PFSK-1 (cell line): ENCODE results near the gene OSR1.

Experiments used
- FOXP2 ChIP-seq: optimal IDR thresholded peaks from 2 replicates; pipeline ENCODE3; 2011; ENCODE audit warnings: borderline replicate concordance, control low read depth, inconsistent platforms; ENCODE audit not compliant: insufficient read depth; ENCODE audit errors: extremely low read length, extremely low read depth
- POLR2AphosphoS5 ChIP-seq: IDR thresholded peaks from 2 replicates; pipeline ENCODE4 v1.6.1; 2012; ENCODE audit warnings: low read depth, mild to moderate bottlenecking, control low read depth, low read length, moderate library complexity
- REST ChIP-seq, 2 experiments: IDR thresholded peaks; 2 replicates each; pipeline versions ENCODE4 v1.6.1 to v1.8.0; 2011 to 2012; ENCODE audit warnings: low read depth in 2 of 2, low read length in 2 of 2, control low read depth in 1 of 2, inconsistent platforms in 1 of 2, mild to moderate bottlenecking in 1 of 2, moderate library complexity in 1 of 2; ENCODE audit not compliant: insufficient read depth in 1 of 2
- SIN3A ChIP-seq: IDR thresholded peaks from 2 replicates; pipeline ENCODE4 v1.6.1; 2012; ENCODE audit warnings: mild to moderate bottlenecking, low read length, moderate library complexity, borderline replicate concordance; ENCODE audit not compliant: insufficient read depth
- TAF1 ChIP-seq: IDR thresholded peaks from 2 replicates; pipeline ENCODE4 v1.6.1; 2012; ENCODE audit warnings: low read length, control low read depth, borderline replicate concordance; ENCODE audit not compliant: insufficient read depth

The OSR1 gene

DNA sequence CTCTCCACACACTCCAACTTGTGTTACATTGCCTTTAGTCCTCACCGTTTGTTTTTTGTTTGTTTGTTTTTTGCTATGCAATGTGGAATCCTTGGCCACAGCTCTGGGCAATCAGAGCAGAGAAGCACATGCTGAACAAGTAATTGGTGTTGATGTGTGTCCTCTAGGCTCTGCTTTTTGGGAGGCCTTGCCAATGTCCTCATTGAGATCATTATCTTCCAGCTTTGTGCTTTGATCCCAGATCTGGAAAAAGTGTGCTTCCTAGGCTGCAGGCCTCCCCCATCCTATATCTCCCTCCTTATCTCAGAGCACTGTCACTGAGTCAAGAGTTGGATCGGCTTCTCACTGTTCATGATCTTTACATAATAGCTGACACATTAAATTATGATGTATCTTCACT is 25.9 kb downstream of the OSR1 start:
- TF ChIP-seq REST (IDR thresholded peaks at IDR 0.05; ENCODE audit: insufficient read depth in 1 of 2, low read depth in 2 of 2, low read length in 2 of 2) (no peak), SIN3A (no peak), FOXP2 (no peak), TAF1 (no peak), POLR2AphosphoS5 (no peak)

DNA sequence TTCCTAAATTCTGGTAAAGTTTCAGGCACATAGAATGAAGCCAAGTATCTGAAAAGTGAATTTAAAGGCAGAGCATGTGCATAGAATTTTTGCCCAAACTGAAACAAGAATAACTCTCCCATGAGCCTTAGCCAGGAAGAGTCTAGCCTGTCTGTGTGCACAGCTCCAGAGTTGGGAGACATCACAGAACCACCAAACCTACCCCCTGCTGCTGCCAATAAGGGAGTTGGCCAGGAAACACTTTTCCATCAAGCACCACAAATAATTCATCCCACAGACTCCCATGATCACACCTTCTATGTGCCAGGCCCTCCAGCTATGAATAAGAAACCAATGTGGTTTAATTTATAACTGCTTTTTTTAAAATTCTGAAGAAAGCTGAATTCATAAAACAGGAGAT is 27.0 kb downstream of the OSR1 start:
- TF ChIP-seq REST (IDR thresholded peaks at IDR 0.05; ENCODE audit: insufficient read depth in 1 of 2, low read depth in 2 of 2, low read length in 2 of 2) (no peak), TAF1 (no peak), FOXP2 (no peak), SIN3A (no peak), POLR2AphosphoS5 (no peak)

- TF ChIP-seq SIN3A (no peak), FOXP2 (no peak), POLR2AphosphoS5 (no peak), REST (IDR thresholded peaks at IDR 0.05; ENCODE audit: insufficient read depth in 1 of 2, low read depth in 2 of 2, low read length in 2 of 2) (no peak), TAF1 (no peak)
Measured at GRCh38 chr2:19330436-19330835, 28.0 kb downstream of the OSR1 start.

- TF ChIP-seq REST (IDR thresholded peaks at IDR 0.05; ENCODE audit: insufficient read depth in 1 of 2, low read depth in 2 of 2, low read length in 2 of 2), result peak; percentile 63 to 90; a peak in 3 of 4 replicates
- TF ChIP-seq TAF1, result no peak
Measured at GRCh38 chr2:19329445-19329844, 29.0 kb downstream of the OSR1 start.

DNA sequence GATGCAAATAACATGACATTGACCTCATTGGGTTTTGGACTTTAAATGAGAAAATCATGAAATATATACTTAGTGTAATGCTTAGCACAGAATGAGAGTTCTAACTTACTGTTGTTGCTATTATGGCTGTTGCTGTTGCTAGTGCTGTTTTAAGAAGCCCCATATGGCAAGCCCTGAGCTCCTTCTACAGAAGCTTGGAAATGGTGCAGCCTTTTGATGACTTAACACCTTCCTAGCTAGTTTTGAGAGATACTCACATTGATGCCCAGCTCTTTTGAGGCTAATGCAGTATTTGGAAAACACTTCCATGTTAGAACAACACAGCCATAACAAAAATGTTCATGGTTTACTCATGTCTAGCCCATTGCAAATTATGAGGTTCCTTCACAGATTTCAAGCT is 30.9 kb downstream of the OSR1 start:
- TF ChIP-seq POLR2AphosphoS5, result no peak
- no peak for TF ChIP-seq TAF1
- no peak for TF ChIP-seq SIN3A
- TF ChIP-seq FOXP2, result no peak
